Astrocyte of the cerebellum (primary cell): ENCODE results near the gene FSTL4.

Experiments
- DNase-seq: peaks from one replicate; pipeline ENCODE4 v3.0.0-alpha.2; 2011; ENCODE audit warnings: low read depth
- H3K4me3 ChIP-seq: 2 replicates; pipeline ENCODE4 v1.5.1; 2011; ENCODE audit warnings: mild to moderate bottlenecking, low read depth, low read length, moderate library complexity
- CTCF ChIP-seq: IDR thresholded peaks from 2 replicates; pipeline ENCODE4 v1.5.1; 2012; ENCODE audit warnings: low read length, low read depth, moderate library complexity, mild to moderate bottlenecking; ENCODE audit errors: missing control alignments
- in situ Hi-C: cut with HindIII; loops from 2 replicates; pipeline ENCODE4 v1.10.0; 2017; ENCODE audit warnings: low sequenced_read_pairs

The FSTL4 gene

GRCh38 chr5:133589286-133589685, 23.1 kb downstream of the FSTL4 start:
- in situ Hi-C loops, result no loop called here
- no peak overlapping the region for H3K4me3 ChIP-seq
- TF ChIP-seq CTCF, result no peak
- DNase-seq, result no peak

GRCh38 chr5:133582971-133583370, 29.4 kb downstream of the FSTL4 start:
- in situ Hi-C loops, result no loop called here
- H3K4me3 ChIP-seq, result no peak overlapping the region
- TF ChIP-seq CTCF, result no peak
- no peak for DNase-seq

DNA sequence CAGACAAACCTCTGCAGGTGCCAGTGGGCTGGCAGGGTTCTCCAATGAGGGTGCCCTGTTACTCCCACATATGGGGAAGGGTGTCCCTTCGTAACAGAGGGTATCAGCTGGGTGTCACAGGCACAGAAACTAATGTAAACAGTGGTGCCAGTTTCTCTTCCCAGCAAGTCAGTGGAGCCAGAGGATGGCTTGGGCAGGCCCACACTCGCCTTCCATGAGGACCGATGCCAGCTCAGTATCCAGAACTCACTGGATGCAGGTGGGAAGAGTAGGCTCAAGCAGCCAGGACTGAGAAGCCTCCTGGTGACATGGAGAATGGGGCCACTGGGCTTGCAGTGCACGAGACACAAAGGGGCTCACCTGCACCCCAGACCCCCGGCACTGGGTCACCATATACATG, 30.4 kb downstream of the FSTL4 start:
- DNase-seq, result no peak
- no peak overlapping the region for H3K4me3 ChIP-seq
- TF ChIP-seq CTCF, result no peak
- in situ Hi-C loops, result no loop called here

DNA sequence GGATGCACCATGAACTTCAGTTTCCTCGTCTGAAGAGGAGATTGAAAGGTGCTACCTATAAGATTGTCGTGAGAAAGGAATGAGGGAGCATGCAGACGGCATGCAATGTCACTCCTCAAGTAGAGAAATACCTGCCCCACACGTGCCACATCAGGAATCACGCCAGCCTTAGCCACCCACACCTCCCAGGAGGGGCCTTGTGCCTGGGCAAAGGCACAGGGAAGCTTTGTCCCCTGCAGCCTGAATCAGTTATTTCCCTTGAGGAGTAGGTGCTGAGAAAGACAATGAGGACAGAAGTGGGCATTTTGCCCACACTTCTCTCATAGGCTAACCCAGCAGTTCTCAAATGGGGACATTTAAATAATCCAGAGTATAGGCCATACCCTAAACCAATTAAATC, 31.0 kb downstream of the FSTL4 start:
- in situ Hi-C loops, result no loop called here
- H3K4me3 ChIP-seq, result no peak overlapping the region
- DNase-seq, result no peak
- no peak for TF ChIP-seq CTCF

DNA sequence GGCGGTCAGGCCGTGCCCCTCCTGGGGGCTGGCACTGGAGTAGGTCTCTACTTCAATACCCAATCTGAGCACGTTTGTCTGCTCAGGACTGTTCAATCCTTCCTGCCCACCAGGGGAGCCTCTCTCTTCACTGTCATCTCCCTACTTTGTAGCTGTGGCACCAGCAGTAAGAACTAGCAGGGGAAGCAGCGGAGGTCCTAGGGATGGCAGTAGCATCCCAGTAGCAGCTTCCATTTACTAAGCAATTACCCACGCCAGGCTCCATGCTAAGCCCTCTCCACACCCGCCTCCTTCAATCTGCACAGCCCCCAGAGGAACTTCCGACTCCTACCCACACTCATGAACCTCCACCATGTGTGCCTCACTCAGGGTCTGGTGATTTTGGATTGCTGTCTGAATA, 31.7 kb downstream of the FSTL4 start:
- in situ Hi-C loops, result no loop called here
- DNase-seq, result no peak
- H3K4me3 ChIP-seq, result no peak overlapping the region
- TF ChIP-seq CTCF, result no peak

DNA sequence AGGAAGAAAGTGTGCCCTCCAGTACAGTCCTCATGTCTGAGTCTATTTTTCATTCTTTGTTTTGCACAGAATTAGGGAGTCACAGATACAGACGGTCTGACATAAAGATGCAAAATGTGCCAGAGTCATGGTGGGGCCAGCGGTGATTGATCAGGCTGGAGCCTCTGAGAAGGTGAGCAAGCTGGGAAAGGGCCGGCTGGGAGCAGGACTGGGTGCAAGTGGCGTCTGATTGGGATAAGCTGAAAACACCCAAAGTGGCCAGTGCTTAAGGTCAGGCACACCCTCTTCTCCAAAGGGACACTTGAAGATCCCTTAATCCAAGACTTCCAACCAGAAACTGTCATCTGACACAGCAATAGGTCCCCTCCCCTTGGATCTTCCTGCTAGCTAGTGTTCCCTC, 32.6 kb downstream of the FSTL4 start:
- in situ Hi-C loops, result no loop called here
- no peak overlapping the region for H3K4me3 ChIP-seq

More for the DNA sequence above, 32.6 kb downstream of the FSTL4 start:
- DNase-seq, result no peak
- no peak for TF ChIP-seq CTCF
